GM12875 (cell line): Measurements from ENCODE around the gene SMARCC2.

Experiments
- H3K4me3 ChIP-seq: one replicate; pipeline ENCODE4 v1.5.1; 2011; ENCODE audit warnings: low read depth, low read length, control low read depth
- TF ChIP-seq, protein P1 (sequence below): IDR thresholded peaks from 2 replicates; pipeline ENCODE4 v1.5.1; 2011; ENCODE audit warnings: low read depth, mild to moderate bottlenecking, control low read depth, inconsistent platforms, low read length, moderate library complexity, borderline replicate concordance; ENCODE audit not compliant: insufficient read depth

The SMARCC2 gene

DNA sequence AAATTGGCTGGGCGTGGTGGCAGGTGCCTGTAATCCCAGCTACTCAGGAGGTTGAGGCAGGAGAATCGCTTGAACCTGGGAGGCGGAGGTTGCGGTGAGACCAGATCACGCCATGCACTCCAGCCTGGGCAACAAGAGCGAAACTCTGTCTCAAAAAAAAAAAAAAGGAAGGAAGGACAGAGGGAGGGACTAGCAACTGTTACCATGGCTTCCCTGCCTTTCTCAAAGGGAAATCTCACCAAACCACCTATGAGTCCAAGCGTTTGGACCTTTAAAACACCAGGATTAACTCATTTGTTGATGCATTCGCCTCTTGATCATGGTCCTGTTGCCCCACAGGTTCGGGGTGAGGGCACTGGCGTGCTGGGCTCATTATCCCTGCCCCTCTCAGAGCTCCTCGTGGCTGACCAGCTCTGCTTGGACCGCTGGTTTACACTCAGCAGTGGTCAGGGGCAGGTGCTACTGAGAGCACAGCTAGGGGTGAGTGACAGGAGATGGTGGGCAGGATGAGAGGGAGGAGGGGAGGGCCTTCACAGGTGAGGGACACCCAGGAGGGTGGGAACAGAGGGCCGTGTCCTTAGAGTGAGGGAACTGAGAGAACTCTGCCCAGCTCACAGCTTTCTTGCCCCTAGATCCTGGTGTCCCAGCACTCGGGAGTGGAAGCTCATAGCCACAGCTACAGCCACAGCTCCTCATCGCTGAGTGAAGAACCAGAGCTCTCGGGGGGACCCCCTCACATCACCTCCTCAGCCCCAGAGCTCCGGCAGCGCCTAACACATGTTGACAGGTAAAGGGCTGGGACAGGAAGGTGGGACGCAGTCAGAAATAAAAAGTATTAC lies 47.1 kb downstream of the SMARCC2 start:
- H3K4me3 ChIP-seq, result no peak overlapping the region
- TF ChIP-seq, protein P1, sequence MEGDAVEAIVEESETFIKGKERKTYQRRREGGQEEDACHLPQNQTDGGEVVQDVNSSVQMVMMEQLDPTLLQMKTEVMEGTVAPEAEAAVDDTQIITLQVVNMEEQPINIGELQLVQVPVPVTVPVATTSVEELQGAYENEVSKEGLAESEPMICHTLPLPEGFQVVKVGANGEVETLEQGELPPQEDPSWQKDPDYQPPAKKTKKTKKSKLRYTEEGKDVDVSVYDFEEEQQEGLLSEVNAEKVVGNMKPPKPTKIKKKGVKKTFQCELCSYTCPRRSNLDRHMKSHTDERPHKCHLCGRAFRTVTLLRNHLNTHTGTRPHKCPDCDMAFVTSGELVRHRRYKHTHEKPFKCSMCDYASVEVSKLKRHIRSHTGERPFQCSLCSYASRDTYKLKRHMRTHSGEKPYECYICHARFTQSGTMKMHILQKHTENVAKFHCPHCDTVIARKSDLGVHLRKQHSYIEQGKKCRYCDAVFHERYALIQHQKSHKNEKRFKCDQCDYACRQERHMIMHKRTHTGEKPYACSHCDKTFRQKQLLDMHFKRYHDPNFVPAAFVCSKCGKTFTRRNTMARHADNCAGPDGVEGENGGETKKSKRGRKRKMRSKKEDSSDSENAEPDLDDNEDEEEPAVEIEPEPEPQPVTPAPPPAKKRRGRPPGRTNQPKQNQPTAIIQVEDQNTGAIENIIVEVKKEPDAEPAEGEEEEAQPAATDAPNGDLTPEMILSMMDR, result no peak

DNA sequence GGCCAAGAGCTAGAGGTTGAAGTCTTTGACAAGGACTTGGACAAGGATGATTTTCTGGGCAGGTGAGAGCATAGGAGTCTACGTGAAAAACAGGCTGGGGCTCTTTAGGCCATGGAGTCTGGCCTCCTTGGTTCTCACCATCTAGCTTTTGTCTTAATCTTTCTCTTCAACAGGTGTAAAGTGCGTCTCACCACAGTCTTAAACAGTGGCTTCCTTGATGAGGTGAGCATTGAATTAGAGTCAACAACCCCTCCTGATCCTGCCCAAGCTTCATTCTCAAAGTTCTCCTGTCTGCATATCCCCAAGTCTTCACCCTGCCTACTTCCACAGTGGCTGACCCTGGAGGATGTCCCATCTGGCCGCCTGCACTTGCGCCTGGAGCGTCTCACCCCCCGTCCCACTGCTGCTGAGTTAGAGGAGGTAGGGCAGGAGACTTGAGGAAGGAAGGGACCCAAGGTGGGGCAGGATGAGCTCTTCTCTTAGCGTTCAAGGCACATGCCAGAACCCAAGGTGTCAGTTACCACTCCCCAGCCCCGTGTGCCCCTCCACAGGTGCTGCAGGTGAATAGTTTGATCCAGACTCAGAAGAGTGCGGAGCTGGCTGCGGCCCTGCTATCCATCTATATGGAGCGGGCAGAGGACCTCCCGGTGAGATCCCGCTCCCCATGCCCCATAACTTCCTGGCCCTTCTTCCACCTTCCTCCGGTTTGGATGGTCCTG lies 51.3 kb downstream of the SMARCC2 start:
- TF ChIP-seq, protein P1, result no peak
- no peak overlapping the region for H3K4me3 ChIP-seq

- TF ChIP-seq, protein P1, result no peak
- H3K4me3 ChIP-seq, result no peak overlapping the region
These were observed 54.4 kb downstream of the SMARCC2 start for GRCh38 chr12:56134897-56135296.

- TF ChIP-seq, protein P1, result no peak
- H3K4me3 ChIP-seq, result no peak overlapping the region
These were observed 58.4 kb downstream of the SMARCC2 start for GRCh38 chr12:56130876-56131275.

GRCh38 chr12:56129942-56130495 lies 59.3 kb downstream of the SMARCC2 start:
- H3K4me3 ChIP-seq, result peak overlapping the region; percentile 81

DNA sequence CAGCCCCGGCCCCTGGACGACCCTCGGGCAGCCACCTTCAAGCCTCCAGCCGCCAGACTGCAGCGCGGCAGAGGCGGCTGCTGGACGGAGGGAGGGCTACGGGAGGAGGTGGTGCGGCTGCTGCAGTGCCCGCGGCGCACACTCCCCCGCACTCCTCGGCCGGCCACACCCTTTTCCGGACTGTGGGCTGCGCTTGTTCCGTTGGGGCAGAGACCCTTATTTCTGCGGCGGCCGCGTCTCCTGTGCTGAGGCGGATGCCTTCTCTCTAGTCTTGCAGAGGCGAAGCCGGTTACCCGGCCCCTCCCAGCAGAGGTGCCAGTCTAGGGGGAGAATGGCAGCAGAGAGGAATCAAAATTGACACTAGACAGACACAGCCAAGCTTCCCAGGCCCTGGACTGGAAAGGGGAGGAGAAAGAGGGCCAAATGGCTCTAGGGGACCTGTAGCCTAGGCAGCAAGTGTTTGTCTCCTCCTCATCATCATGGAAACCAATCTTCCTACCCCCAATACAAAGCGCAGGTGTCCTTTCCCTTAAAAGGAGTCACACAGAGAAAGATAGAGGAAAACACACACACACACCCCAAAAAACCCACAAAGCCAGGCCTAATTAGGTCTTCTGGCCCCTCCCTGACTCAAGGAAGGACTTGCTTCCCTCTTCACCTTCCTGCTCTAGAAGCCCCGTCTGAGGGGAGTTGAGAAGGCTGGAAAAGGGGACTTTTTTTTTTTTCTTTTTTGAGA lies 59.9 kb downstream of the SMARCC2 start:
- peak overlapping the region; percentile 81 for H3K4me3 ChIP-seq
- TF ChIP-seq, protein P1, result no peak

More at GRCh38 chr12:56129942-56130495, 59.3 kb downstream of the SMARCC2 start:
- TF ChIP-seq, protein P1, result no peak
